Measurements from ENCODE around the gene PRAMEF2. TPM values are rescaled to one million over a fixed set of nuclear protein-coding genes. Genes with fewer than 3 reads are reported as not detected.
"Not testable (repeated sequence)": the region's sequence is repeated elsewhere in the genome, so short reads cannot be mapped to it uniquely, and the experiment has no call there.

PRAMEF2 gene
- total RNA-seq, 4 donors from 2014 or later = not detected

GRCh38 chr1:12851779-12852178, 5.1 kb upstream of the PRAMEF2 start:
- Histone ChIP-seq H3K27ac (no peak overlapping the region), H3K4me1 (no peaks in the 10 kb centered on the region), H3K36me3 (no peaks in the 10 kb centered on the region), H3K4me3 (no peak overlapping the region), H3K9me3 (peaks cover 0 to 4% (median 0%) of the 10 kb centered on the region in 3 donors), H3K27me3 (peaks cover 14% of the 10 kb centered on the region)
- WGBS, 2 donors (ENCODE audit: low coverage in 1 of 2) = 45 to 50% methylated on average over 1 to 4 of the region's 4 CpGs
- no peak for ATAC-seq
- no peak for TF ChIP-seq POLR2AphosphoS5 (IDR thresholded peaks at IDR 0.05)
- TF ChIP-seq CTCF (IDR thresholded peaks at IDR 0.05) = no peak
- no peak for TF ChIP-seq POLR2A (IDR thresholded peaks at IDR 0.05)
- TF ChIP-seq EP300 (IDR thresholded peaks at IDR 0.05) = no peak

GRCh38 chr1:12863131-12863880, 6.4 kb downstream of the PRAMEF2 start:
- not testable (repeated sequence) for H3K36me3 ChIP-seq, ATAC-seq, H3K9me3 ChIP-seq, H3K4me3 ChIP-seq, H3K27ac ChIP-seq, H3K4me1 ChIP-seq, H3K27me3 ChIP-seq
- whole genome bisulfite sequencing, 2 donors (ENCODE audit: low coverage in 1 of 2) = no CpG with 5 or more reads among the region's 7 CpGs

DNA sequence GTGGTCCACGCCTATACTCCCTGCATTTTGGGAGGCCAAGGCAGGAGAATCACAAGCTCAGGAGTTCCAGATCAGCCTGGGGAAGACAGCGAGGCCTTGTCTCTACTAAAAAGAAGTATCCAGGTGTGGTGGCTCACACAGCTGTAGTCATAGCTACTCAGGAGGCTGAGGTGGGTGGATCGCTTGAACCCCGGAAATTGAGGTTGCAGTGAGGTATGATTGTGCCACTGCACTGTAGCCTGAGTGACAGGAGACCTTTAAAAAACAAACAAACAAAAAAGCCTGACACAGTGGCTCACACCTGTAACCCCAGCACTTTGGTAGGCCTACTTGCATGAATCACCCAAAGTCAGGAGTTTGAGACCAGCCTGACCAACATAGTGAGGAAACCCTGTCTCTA, 21.6 kb downstream of the PRAMEF2 start:
- WGBS, 2 donors (ENCODE audit: low coverage in 1 of 2) = 67% methylated on average over 1 of the region's 4 CpGs; no CpG with 5 or more reads in 1 of the 2 donors
- H3K4me3 ChIP-seq, ATAC-seq, H3K4me1 ChIP-seq, H3K9me3 ChIP-seq, H3K27me3 ChIP-seq, H3K36me3 ChIP-seq, H3K27ac ChIP-seq: not testable (repeated sequence)

DNA sequence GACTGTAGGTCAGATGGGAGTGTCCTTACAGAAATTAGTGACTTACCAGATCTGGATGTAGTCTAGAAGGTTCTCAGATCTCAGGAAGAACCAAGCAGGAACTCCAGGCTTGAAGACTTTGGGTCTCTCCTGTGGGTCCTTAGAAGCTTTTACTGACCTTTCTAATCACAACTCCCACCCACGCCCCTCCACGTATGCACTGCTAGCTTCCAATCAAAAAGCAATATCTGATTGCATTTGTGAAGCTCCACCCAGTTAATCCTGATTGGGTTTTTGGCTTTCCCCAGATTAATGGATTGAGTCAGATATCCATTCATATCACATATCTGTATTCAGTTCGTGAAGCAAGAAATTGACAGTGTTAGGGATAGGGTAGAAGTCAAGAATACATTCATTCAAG, 29.2 kb downstream of the PRAMEF2 start, which contains the start of gene PRAMEF4:
PRAMEF4 (minus strand) TSS at position 101 of the 400 bp plus-strand sequence. CDS start 2,807 bp downstream, outside the sequence.
- 80% methylated on average over 1 of the region's 3 CpGs; no CpG with 5 or more reads in 1 of the 2 donors for WGBS, 2 donors (ENCODE audit: low coverage in 1 of 2)

DNA sequence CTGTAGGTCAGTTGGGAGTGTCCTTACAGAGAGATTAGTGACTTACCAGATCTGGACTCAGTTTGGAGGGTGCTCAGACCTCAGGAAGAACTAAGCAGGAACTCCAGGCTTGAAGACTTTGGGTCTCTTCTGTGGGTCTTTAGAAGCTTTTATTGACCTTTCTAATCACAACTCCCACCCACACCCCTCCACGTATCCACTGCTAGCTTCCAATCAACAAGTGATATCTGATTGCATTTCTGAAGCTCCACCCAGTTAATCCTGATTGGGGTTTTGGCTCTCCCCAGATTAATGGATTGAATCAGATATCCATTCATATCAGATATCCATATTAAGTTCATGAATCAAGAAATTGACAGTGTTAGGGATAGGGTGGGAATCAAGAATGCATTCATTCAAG, 41.3 kb downstream of the PRAMEF2 start, which contains the start of gene PRAMEF10:
PRAMEF10 (minus strand) TSS at position 101 of the 400 bp plus-strand sequence. CDS start 2,423 bp downstream, outside the sequence.
- not testable (repeated sequence) for H3K4me3 ChIP-seq, H3K36me3 ChIP-seq, H3K27ac ChIP-seq, H3K27me3 ChIP-seq, ATAC-seq, H3K9me3 ChIP-seq, H3K4me1 ChIP-seq
- no CpG with 5 or more reads among the region's 1 CpG for WGBS, 2 donors (ENCODE audit: low coverage in 1 of 2)

More for the DNA sequence above, 29.2 kb downstream of the PRAMEF2 start, which contains the start of gene PRAMEF4:
- not testable (repeated sequence) for H3K4me1 ChIP-seq, H3K27me3 ChIP-seq, ATAC-seq, H3K27ac ChIP-seq, H3K9me3 ChIP-seq, H3K36me3 ChIP-seq, H3K4me3 ChIP-seq

GRCh38 chr1:12899186-12899585, 42.3 kb downstream of the PRAMEF2 start:
- not testable (repeated sequence) for ATAC-seq, H3K4me1 ChIP-seq, H3K36me3 ChIP-seq, H3K4me3 ChIP-seq, H3K27me3 ChIP-seq, H3K27ac ChIP-seq, H3K9me3 ChIP-seq

DNA sequence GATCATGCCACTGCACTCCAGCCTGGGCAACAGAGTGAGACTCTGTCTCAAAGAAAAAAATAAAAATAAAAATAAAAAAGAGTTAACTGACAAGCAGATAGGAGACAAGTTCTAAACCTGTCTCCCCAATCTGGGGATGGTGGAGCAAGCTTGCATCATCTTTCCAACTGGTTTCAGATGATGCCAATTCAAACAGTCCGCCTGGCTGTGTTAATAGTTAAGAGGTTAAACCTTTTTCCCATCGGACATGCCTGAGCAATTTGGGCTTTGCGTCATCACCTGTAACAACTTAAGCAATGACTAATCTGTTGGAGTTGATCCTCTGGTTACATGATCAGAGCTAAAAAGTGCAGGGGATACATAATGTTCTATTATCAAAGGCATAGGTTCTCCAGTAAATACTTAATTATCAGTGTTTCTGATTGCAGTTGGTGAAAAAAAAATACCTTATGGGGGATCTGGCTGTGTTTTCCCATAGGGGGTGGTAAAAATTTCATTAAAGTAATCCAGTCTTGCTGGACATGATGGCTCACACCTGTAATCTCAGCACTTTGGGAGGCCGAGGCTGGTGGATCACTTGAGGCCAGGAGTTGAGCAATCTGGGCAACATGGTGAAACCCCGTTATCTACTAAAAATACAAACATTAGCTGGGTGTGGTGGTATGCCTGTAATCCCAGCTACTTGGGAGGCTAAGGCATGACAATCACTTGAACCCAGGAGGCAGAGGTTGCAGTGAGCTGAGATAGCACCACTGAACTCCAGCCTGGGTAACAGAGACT, 47.1 kb downstream of the PRAMEF2 start:
- H3K4me1 ChIP-seq, H3K36me3 ChIP-seq, H3K4me3 ChIP-seq, H3K27me3 ChIP-seq, H3K27ac ChIP-seq, H3K9me3 ChIP-seq, ATAC-seq: not testable (repeated sequence)
- WGBS, 2 donors (ENCODE audit: low coverage in 1 of 2) = no CpG with 5 or more reads among the region's 5 CpGs

Other genes with a start within 250 kb of the PRAMEF2 start
- gene DHRS3, start 238.9 kb upstream of the PRAMEF2 start, total RNA-seq = 100 to 1,000 TPM; 115 to 211 (median 186) TPM
- not detected for gene AADACL4, start 213.0 kb upstream of the PRAMEF2 start, total RNA-seq
- gene AADACL3, start 141.0 kb upstream of the PRAMEF2 start, total RNA-seq = not detected
- gene CFAP107, start 110.9 kb upstream of the PRAMEF2 start, total RNA-seq = not detected
- not detected for gene PRAMEF12, start 83.3 kb upstream of the PRAMEF2 start, total RNA-seq
- gene PRAMEF1, start 65.7 kb upstream of the PRAMEF2 start, total RNA-seq = not detected
- gene PRAMEF11, start 25.7 kb upstream of the PRAMEF2 start, total RNA-seq = not detected
- gene HNRNPCL1, start 8.4 kb upstream of the PRAMEF2 start, total RNA-seq = not detected
- gene PRAMEF4, start 29.1 kb downstream of the PRAMEF2 start, total RNA-seq = not detected
- gene PRAMEF10, start 41.2 kb downstream of the PRAMEF2 start, total RNA-seq = not detected
- gene PRAMEF7, start 59.5 kb downstream of the PRAMEF2 start, total RNA-seq = not detected
- gene PRAMEF6, start 90.5 kb downstream of the PRAMEF2 start, total RNA-seq = not detected
- not detected for gene PRAMEF27, start 199.5 kb downstream of the PRAMEF2 start, total RNA-seq
- not detected for gene HNRNPCL3, start 203.7 kb downstream of the PRAMEF2 start, total RNA-seq
- not detected for gene PRAMEF25, start 213.7 kb downstream of the PRAMEF2 start, total RNA-seq

Measured in gastroesophageal sphincter (tissue), 4 donors.